HG03565 (cell line): ENCODE data around the gene GALNT11.
"Not testable (repeated sequence)": the region's sequence is repeated elsewhere in the genome, so short reads cannot be mapped to it uniquely, and the experiment has no call there.

Experiments
- ATAC-seq: cut with Tn5 transposase; IDR thresholded peaks from one replicate; pipeline ENCODE4 v1.9.1; 2021; ENCODE audit warnings: mild to moderate bottlenecking, moderate library complexity; ENCODE audit not compliant: unreplicated experiment

Gene GALNT11

GRCh38 chr7:152027491-152028365 lies 2.3 kb downstream of the GALNT11 start:
- ATAC-seq, result not testable (repeated sequence)

GRCh38 chr7:152030059-152030458 lies 4.6 kb downstream of the GALNT11 start:
- not testable (repeated sequence) for ATAC-seq

GRCh38 chr7:152030639-152031038 lies 5.2 kb downstream of the GALNT11 start:
- not testable (repeated sequence) for ATAC-seq

- ATAC-seq, result no peak
Observed at GRCh38 chr7:152035817-152036216, 10.3 kb downstream of the GALNT11 start.

GRCh38 chr7:152038410-152038809 lies 12.9 kb downstream of the GALNT11 start:
- ATAC-seq, result not testable (repeated sequence)

GRCh38 chr7:152043086-152043485 lies 17.6 kb downstream of the GALNT11 start:
- not testable (repeated sequence) for ATAC-seq

GRCh38 chr7:152044909-152045308 lies 19.4 kb downstream of the GALNT11 start:
- not testable (repeated sequence) for ATAC-seq

- ATAC-seq, result no peak
Observed at GRCh38 chr7:152046531-152046930, 21.1 kb downstream of the GALNT11 start.

GRCh38 chr7:152048051-152048450 lies 22.6 kb downstream of the GALNT11 start:
- no peak for ATAC-seq

- no peak for ATAC-seq
Observed at GRCh38 chr7:152050547-152050971, 25.1 kb downstream of the GALNT11 start.

GRCh38 chr7:152051968-152052367 lies 26.5 kb downstream of the GALNT11 start:
- no peak for ATAC-seq

GRCh38 chr7:152052771-152053170 lies 27.3 kb downstream of the GALNT11 start:
- ATAC-seq, result no peak

GRCh38 chr7:152054367-152055230 lies 29.1 kb downstream of the GALNT11 start:
- ATAC-seq, result no peak

GRCh38 chr7:152056621-152057274 lies 31.3 kb downstream of the GALNT11 start:
- ATAC-seq, result no peak

GRCh38 chr7:152059311-152059710 lies 33.8 kb downstream of the GALNT11 start:
- no peak for ATAC-seq

GRCh38 chr7:152061086-152061485 lies 35.6 kb downstream of the GALNT11 start:
- not testable (repeated sequence) for ATAC-seq

GRCh38 chr7:152063192-152063591 lies 37.7 kb downstream of the GALNT11 start:
- ATAC-seq, result not testable (repeated sequence)

GRCh38 chr7:152063821-152064220 lies 38.3 kb downstream of the GALNT11 start:
- not testable (repeated sequence) for ATAC-seq

GRCh38 chr7:152065800-152066344 lies 40.4 kb downstream of the GALNT11 start:
- ATAC-seq, result not testable (repeated sequence)

- no peak for ATAC-seq
Observed at GRCh38 chr7:152072421-152072820, 46.9 kb downstream of the GALNT11 start.

GRCh38 chr7:152073352-152073751 lies 47.9 kb downstream of the GALNT11 start:
- no peak for ATAC-seq
